Kidney (tissue), 14 donors: ENCODE measurements around the gene NKX2-2. TPM values are rescaled to one million over a fixed set of nuclear protein-coding genes. Genes with fewer than 3 reads are reported as not detected.

ENCODE experiments used
- DNase-seq, 5 donors: peaks; one replicate each; pipeline ENCODE4 v3.0.0-alpha.2; 2013 to 2020
- FAIRE-seq: peaks from 2 replicates; lab custom pipeline; 2012; peaks lifted over from hg19 to GRCh38; lab: Jason Lieb, UNC
- H3K27ac ChIP-seq, 2 donors: one replicate each; pipeline ENCODE4 v1.7.0; 2013; ENCODE audit warnings: low read depth in 2 of 2, low read length in 2 of 2, inconsistent platforms in 1 of 2
- H3K27me3 ChIP-seq: one replicate; pipeline ENCODE4 v1.7.1; 2013; ENCODE audit warnings: low read length, inconsistent platforms; ENCODE audit not compliant: control insufficient read depth, insufficient read depth
- H3K36me3 ChIP-seq, 3 donors: one replicate each; pipeline versions ENCODE4 v1.7.0 to v1.7.1; 2013; ENCODE audit warnings: low read length in 3 of 3, control low read depth in 1 of 3, inconsistent platforms in 1 of 3; ENCODE audit not compliant: insufficient read depth in 3 of 3, control insufficient read depth in 2 of 3
- H3K4me1 ChIP-seq, 3 donors: one replicate each; pipeline versions ENCODE4 v1.7.0 to v1.7.1; 2013; ENCODE audit warnings: low read length in 3 of 3, inconsistent platforms in 1 of 3, low read depth in 1 of 3; ENCODE audit not compliant: control insufficient read depth in 2 of 3, insufficient read depth in 2 of 3
- H3K4me3 ChIP-seq, 3 donors: one replicate each; pipeline versions ENCODE4 v1.7.0 to v1.8.1; 2013; ENCODE audit warnings: low read length in 3 of 3, control low read depth in 1 of 3, inconsistent platforms in 1 of 3
- H3K9ac ChIP-seq, 3 donors: one replicate each; pipeline versions ENCODE4 v1.7.0 to v1.7.1; 2013; ENCODE audit warnings: low read length in 3 of 3, control low read depth in 1 of 3, inconsistent platforms in 1 of 3
- H3K9me3 ChIP-seq, 3 donors: one replicate each; pipeline versions ENCODE4 v1.7.0 to v1.7.1; 2013; ENCODE audit warnings: low read length in 3 of 3, control low read depth in 1 of 3, inconsistent platforms in 1 of 3; ENCODE audit not compliant: control insufficient read depth in 2 of 3, insufficient read depth in 1 of 3
- intact Hi-C: fragments of 100-400 bp; cut with DNase I; formaldehyde crosslinking; loops from one replicate; pipeline ENCODE4 v1.11.1; 2022
- polyA plus RNA-seq: library from polyadenylated mRNA; stranded (reverse); fragments of 350-450 nt; fragmentation: Illumina TruSeq; extraction: RNeasy Lipid Tissue Mini Kit (QIAGEN cat#74804); gene quantifications from one replicate; pipeline ENCODE4 v1.2.3, GENCODE V29; 2014; ENCODE audit warnings: low read depth, low replicate concordance; ENCODE audit not compliant: insufficient read depth
- total RNA-seq: library from RNA; stranded (reverse); fragmentation: NEBNext Ultra II Directional; extraction: Animal tissue kit (Norgen Biotek cat#: 25700); gene quantifications from one replicate; pipeline ENCODE4 v1.2.1, GENCODE V29; 2021
- TF ChIP-seq, protein P1 (sequence below): IDR thresholded peaks from 3 replicates; pipeline ENCODE4 v1.5.1; 2012; ENCODE audit warnings: mild to moderate bottlenecking, moderate library complexity, borderline replicate concordance; ENCODE audit not compliant: insufficient read depth; ENCODE audit errors: extremely low read depth
- donor health status: control.
- donor health status: control.
- donor health status: control.
- donor health status: control.
- donor health status: control.
- donor health status: DM: yes; HTN: yes; CAD: no.
- donor health status: Normal renal cell carcinoma (clear cell type).

The NKX2-2 gene
- total and polyA plus RNA-seq, 2 donors from 2014 or later: not detected

DNA sequence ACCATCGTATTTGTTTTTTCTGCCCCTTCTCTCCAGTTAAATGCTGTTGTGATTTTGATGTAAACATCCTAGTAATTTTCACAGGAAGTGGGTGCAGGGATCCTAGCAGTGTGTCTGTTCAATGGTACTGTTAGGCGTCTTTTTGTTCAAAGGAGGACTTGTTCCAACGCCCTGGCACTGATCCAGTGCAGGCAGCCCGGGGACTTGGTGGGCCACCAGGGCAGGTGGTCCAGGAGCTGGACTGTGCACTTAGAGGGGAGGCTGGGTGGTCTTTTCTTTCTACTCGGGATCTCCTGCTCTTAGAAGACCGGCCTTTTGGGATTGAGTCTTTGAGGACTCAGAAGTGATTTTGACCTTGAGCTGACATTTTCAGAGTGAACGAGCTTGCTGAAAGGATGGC is 41.1 kb upstream of the NKX2-2 start:
- H3K9me3 ChIP-seq: no peaks in the 10 kb centered on the region
- no peaks in the 10 kb centered on the region for H3K4me1 ChIP-seq
- TF ChIP-seq, protein P1, sequence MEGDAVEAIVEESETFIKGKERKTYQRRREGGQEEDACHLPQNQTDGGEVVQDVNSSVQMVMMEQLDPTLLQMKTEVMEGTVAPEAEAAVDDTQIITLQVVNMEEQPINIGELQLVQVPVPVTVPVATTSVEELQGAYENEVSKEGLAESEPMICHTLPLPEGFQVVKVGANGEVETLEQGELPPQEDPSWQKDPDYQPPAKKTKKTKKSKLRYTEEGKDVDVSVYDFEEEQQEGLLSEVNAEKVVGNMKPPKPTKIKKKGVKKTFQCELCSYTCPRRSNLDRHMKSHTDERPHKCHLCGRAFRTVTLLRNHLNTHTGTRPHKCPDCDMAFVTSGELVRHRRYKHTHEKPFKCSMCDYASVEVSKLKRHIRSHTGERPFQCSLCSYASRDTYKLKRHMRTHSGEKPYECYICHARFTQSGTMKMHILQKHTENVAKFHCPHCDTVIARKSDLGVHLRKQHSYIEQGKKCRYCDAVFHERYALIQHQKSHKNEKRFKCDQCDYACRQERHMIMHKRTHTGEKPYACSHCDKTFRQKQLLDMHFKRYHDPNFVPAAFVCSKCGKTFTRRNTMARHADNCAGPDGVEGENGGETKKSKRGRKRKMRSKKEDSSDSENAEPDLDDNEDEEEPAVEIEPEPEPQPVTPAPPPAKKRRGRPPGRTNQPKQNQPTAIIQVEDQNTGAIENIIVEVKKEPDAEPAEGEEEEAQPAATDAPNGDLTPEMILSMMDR: no peak
- no peaks in the 10 kb centered on the region for H3K36me3 ChIP-seq
- H3K27ac ChIP-seq: no peak overlapping the region
- H3K4me3 ChIP-seq: no peak overlapping the region
- DNase-seq: no peak
- no peaks in the 10 kb centered on the region for H3K27me3 ChIP-seq
- no peak for FAIRE-seq
- no peak overlapping the region for H3K9ac ChIP-seq
- intact Hi-C loops: no loop called here

DNA sequence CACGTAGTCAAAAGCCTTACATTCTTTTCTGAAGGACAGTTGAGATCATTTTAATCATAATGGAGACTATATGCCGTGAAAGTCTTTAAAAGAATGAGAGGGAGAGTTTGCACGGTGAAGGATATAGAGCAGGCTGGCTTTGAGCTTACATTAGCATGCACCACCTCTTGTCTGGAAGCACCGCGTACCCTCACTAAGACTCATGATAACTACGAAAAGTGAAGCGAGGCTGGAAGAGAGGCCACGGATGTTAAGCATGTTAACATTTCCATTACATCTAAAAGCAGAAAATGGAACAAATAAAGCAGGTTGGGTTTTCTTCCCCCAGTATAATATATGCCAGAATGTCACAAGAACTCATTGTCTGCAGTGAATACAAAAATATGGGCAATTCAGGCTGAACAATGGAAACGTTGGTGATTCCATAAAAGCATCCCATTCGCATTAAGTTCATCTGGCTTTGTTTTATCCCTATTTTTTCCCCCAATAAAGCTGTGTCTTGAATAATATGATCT is 40.6 kb upstream of the NKX2-2 start:
- FAIRE-seq (no peak), DNase-seq (no peak)
- H3K36me3 ChIP-seq: no peaks in the 10 kb centered on the region
- TF ChIP-seq, protein P1: no peak
- H3K4me3 ChIP-seq: no peak overlapping the region
- H3K27ac ChIP-seq: no peak overlapping the region
- no peak overlapping the region for H3K9ac ChIP-seq
- H3K4me1 ChIP-seq: no peaks in the 10 kb centered on the region
- intact Hi-C loops: no loop called here
- no peaks in the 10 kb centered on the region for H3K9me3 ChIP-seq
- no peaks in the 10 kb centered on the region for H3K27me3 ChIP-seq

DNA sequence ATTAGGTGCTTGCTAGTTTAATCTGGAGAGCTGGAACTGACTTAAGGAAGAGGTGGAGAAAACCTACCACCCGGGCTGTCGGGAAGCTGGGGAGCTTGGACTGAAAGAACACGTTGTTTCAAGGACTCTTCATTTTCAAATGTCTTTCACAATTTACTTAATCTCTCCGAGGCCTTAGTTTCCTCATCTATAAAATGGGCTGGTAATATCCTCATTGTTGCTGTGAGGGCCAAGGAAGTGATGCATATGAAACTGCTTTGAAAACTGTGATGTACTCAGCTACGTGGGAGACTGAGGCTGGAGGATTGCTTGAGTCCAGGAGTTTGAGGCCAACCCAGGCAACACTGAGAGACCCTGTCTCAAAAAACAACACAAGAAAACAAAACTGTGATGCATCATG is 36.7 kb upstream of the NKX2-2 start:
- no peak overlapping the region for H3K9ac ChIP-seq
- TF ChIP-seq, protein P1: no peak
- intact Hi-C loops: no loop called here
- no peaks in the 10 kb centered on the region for H3K9me3 ChIP-seq
- no peaks in the 10 kb centered on the region for H3K36me3 ChIP-seq
- DNase-seq (no peak), FAIRE-seq (no peak)
- H3K4me1 ChIP-seq: no peaks in the 10 kb centered on the region
- H3K27me3 ChIP-seq: no peaks in the 10 kb centered on the region
- no peak overlapping the region for H3K27ac ChIP-seq
- H3K4me3 ChIP-seq: no peak overlapping the region
